Urothelium cell line (cell line): ENCODE measurements around the gene NUDT22.

Experiments
- DNase-seq: peaks from one replicate; pipeline ENCODE4 v3.0.0; 2011; ENCODE audit warnings: low spot score, mixed read lengths
- FAIRE-seq: peaks from 2 replicates; lab custom pipeline; 2011; peaks lifted over from hg19 to GRCh38; lab: Jason Lieb, UNC

The NUDT22 gene

DNA sequence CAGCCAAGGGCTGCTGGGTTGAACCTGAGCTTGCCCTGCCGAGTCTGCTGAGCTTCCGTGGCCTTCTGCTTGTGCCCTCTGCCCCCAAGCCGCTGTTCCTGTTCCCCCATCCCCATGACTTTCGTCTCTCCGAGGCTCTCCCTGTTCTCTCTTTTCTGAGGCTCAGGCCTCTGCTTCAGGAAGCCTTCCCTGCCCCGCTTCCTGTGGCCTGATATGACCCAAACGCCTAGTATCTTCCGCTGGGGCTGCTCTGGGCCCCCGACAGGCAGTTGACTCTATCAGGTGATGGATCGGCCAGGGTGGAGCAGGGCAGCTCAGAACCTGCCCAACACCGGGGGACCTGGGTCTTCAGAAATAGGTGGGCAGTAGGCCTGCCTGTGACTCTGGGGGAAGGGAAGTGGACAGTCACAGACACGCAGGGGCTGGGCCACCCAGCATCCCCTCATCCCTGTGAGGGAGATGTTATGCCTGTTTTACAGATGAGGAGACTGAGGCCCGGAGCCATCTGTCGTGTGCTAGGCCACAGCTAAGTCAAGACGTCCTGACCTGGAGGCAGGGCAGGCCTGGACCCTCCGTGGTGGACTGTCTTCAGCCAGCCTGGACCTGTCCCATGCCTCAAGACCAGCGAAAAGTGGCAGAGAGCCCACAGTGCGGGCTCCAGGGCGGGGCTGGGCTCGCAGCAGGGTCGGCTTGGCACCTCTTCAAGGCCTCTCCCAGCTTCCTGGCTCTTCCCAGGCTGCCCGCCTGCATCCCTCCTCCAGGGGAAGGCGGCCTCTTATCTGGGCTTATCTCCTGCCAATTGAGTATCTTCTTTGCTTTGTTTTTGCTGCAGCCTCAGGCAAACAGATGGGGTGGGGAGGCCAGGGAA lies 42.2 kb downstream of the NUDT22 start:
- DNase-seq (no peak), FAIRE-seq (no peak)

DNA sequence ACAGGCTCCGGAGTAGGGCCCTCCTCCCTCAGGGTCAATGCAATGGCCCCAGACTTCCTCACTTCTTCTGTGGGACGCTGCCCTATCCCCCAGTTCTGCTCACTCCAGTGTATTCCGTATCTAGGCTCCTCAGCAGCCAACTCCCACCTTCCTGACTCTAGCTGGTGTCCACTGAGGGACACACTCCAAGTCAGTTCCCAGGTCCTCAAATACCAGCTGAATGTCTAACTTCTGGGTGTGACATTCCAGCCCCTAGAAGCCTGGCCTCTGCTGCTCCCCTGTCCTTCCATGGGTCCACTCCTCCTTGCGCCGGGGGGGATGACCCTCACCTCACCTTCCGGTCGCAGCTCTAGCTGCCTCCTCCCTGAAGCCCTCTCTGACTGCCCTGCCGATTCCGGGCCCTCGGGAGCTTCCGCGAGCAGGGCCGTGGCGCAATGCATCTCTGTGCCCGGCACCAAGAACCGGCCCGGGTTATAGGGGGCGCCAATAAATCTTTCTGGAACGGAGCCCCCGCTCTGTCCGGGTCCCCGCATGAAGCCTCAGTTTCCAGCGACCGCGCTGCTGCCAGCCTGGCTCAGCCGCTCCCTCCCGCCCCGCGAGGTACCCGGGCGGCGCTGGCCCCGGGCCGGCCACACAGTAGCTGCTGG lies 42.9 kb downstream of the NUDT22 start:
- no peak for FAIRE-seq
- DNase-seq: peak; percentile 45

DNA sequence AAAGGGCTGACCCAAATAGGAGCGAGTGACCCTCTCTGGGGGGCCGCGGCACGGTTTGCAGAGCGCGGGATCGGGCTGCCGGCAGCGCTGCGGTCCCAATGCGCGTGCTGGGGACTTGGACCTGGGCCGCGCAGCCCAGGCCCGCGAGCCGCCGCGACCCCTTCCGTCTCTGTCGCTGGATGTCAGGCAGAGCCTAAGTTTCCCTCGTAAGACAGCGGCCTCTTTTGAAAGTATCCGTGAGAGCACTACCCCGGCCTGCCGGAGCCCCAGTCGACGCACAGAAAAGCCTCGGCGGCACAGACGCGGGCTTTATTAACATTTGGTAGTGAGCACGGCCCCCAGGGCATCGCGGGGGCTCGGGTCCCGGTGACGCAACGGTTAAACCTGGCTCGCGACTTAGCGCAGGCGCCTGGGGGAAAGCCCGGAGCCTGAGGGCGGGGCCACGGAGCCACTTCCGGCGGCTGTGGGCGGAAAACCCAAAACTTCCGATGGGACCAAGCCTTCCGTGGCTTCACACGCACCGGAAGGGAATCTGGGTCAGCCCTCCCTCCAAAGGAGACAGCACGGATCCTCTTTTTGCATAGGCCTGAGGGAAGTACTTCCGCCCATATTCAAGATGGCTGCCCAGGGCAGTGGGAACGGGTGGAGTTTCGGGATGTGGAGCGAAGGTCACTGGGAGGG lies 43.6 kb downstream of the NUDT22 start:
- peak; percentile 92 for DNase-seq
- FAIRE-seq: no peak

GRCh38 chr11:64275031-64275800 lies 49.1 kb downstream of the NUDT22 start:
- DNase-seq (no peak), FAIRE-seq (no peak)

DNA sequence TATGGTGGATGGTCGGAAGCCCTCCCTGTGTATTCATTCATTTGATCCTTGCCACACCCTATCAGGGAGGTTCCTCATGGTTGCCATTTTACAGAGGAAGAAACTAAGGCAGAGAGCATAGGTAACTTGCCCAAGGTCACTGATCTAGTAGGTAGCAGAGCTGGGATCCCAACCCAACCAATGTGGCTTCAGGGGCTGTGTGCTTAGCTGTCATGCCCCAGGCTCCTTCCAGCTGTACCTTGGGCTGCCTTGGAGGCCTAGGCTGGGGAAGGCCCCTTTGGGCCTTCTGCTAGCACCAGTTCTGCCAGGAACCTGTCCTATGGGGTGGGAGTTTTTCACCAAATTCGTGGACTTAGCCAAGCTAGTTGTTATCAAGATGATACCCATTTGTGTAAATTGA lies 49.8 kb downstream of the NUDT22 start:
- no peak for FAIRE-seq
- DNase-seq: no peak

- DNase-seq (peak; percentile 64), FAIRE-seq (no peak)
These were observed 50.8 kb downstream of the NUDT22 start for GRCh38 chr11:64276653-64277431.

DNA sequence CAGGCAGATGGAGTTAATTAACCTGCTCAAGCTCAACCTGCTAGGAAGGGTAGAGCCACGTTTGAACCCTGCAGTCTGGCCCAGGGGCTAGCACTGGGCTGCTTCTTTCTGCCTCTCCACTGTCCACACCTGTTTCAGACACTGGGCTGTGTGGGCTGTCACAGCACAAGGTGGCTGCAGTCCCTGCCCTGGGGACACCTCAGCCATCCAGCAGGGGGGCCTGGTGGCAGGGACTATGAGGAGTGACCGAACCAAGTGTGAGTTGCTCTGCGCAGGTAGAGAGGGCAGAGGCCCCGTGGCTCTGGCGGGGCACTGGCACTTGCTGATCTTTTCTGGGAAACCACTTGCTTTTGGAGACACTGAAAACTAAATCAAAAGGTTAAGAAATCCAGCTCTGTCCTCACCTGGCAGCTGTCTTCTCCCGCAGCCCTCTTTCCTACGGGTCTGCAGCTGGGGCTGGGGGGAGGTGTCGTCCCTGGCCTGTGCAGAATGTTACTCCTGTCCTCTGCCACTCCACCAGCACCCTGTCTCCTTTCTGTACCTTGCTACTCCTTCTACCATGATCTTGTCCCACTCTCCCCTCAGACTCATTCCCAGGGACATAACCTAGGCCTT lies 52.6 kb downstream of the NUDT22 start:
- FAIRE-seq (no peak), DNase-seq (no peak)
